ENCODE results near the gene DPP6.

DNA sequence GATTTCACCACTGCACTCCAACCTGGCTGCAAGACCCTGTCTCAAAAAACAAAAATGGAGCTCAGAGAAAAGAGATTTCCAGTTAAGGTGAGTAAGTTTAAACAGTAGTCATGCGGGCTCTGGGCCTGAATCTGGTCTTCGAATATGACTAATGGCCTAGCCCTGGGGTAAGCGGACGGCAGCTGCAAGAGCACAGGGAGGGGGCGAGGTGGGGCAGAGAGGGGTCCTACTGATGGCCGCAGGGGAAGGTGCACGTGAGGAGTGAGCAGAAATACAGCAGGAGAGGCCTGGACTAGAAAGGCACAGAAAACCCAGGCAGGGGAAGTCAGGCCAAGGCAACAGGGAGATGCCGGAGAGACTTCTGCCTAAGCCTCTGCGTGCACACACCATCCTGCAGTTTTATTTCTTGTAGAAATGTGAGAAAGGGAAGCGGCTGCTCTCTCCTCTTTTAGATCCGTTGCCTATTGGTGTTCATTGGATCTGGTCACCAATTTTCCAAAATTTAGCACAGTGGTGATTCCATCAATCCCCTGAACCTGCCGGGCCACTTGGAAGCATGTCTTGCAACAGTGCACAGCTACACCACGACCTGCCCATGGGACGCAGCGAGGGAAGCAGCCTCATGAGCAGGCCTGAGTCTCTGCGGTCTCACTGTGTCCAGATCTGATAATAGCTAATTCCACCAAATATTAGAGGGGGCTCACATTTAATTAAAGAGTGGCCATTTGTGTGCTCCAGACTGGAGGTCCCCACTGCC, 811.7 kb downstream of the DPP6 start:
- TF ChIP-seq CTCF (IDR thresholded peaks at IDR 0.05): no peak
- TF ChIP-seq POLR2A (IDR thresholded peaks at IDR 0.05): no peak
